IMR-90 (cell line): ENCODE measurements around the gene NUDCD3. TPM values are rescaled to one million over a fixed set of nuclear protein-coding genes. Genes with fewer than 3 reads are reported as not detected.

ENCODE experiments used
- ATAC-seq: fragments of 200-7000 bp; cut with Tn5 transposase; 2 replicates; pipeline ENCODE4 v1.9.1; 2020; ENCODE audit warnings: low read depth, mild to moderate bottlenecking, moderate library complexity
- BruUV-seq: library from RNA; stranded (reverse); fragments of 400-500 nt; replicated peaks from 2 replicates; lab custom pipeline; 2021; lab: Mats Ljungman, UMichigan
- CTCF ChIA-PET: fragments of 300-600 bp; formaldehyde crosslinking; extraction: SDS; loops from one replicate; lab custom pipeline; 2021; ENCODE audit warnings: antibody characterized with exemption; lab: Yijun Ruan, JAX
- POLR2A ChIA-PET: fragments of 300-600 bp; sonication (Branson Sonifier 250); formaldehyde crosslinking; loops from one replicate; lab custom pipeline; 2022; ENCODE audit warnings: antibody characterized with exemption; ENCODE audit not compliant: unreplicated experiment; lab: Charles Lee
- DNase-seq: peaks from one replicate; pipeline ENCODE4 v3.0.0; 2013
- H2AFZ ChIP-seq: replicated peaks from 2 replicates; pipeline ENCODE3; 2013; ENCODE audit warnings: low read length, mild to moderate bottlenecking; ENCODE audit not compliant: poor library complexity
- H2AK5ac ChIP-seq: 2 replicates; pipeline ENCODE4 v1.6.1; 2013; ENCODE audit warnings: low read depth, low read length, inconsistent platforms
- H2AK9ac ChIP-seq: replicated peaks from 2 replicates; pipeline ENCODE3; 2013; ENCODE audit warnings: mild to moderate bottlenecking, low read depth, low read length, moderate library complexity; ENCODE audit not compliant: poor library complexity
- H2BK120ac ChIP-seq: 2 replicates; pipeline ENCODE4 v1.6.1; 2013; ENCODE audit warnings: low read depth, low read length, inconsistent platforms
- H2BK15ac ChIP-seq: 3 replicates; pipeline ENCODE4 v1.6.1; 2013; ENCODE audit warnings: low read depth, low read length, inconsistent platforms
- H2BK20ac ChIP-seq: 2 replicates; pipeline ENCODE4 v1.6.1; 2013; ENCODE audit warnings: low read depth, mild to moderate bottlenecking, inconsistent platforms, low read length, moderate library complexity
- H2BK5ac ChIP-seq: 2 replicates; pipeline ENCODE4 v1.6.1; 2013; ENCODE audit warnings: mild to moderate bottlenecking, low read depth, low read length, inconsistent platforms; ENCODE audit not compliant: poor library complexity, severe bottlenecking
- H3K14ac ChIP-seq: replicated peaks from 2 replicates; pipeline ENCODE4 v1.6.1; 2013; ENCODE audit warnings: low read depth, low read length, inconsistent platforms
- H3K18ac ChIP-seq: 2 replicates; pipeline ENCODE4 v1.6.1; 2013; ENCODE audit warnings: low read depth, low read length, control low read depth
- H3K23ac ChIP-seq: 2 replicates; pipeline ENCODE4 v1.6.1; 2013; ENCODE audit warnings: low read depth, low read length, inconsistent platforms
- H3K27ac ChIP-seq: 2 replicates; pipeline ENCODE4 v1.5.1; 2013; ENCODE audit warnings: mild to moderate bottlenecking, control low read depth, low read length; ENCODE audit not compliant: insufficient read depth
- H3K27me3 ChIP-seq: 2 replicates; pipeline ENCODE4 v1.6.1; 2013; ENCODE audit warnings: low read length; ENCODE audit not compliant: control insufficient read depth, insufficient read depth
- H3K36me3 ChIP-seq: 2 replicates; pipeline ENCODE4 v1.6.1; 2013; ENCODE audit warnings: low read length, mixed read lengths; ENCODE audit not compliant: control insufficient read depth, insufficient read depth
- H3K4ac ChIP-seq: 2 replicates; pipeline ENCODE4 v1.6.1; 2013; ENCODE audit warnings: low read depth, low read length, inconsistent platforms
- H3K4me1 ChIP-seq: 2 replicates; pipeline ENCODE4 v1.6.1; 2013; ENCODE audit warnings: low read length, mixed read lengths; ENCODE audit not compliant: control insufficient read depth, insufficient read depth
- H3K4me2 ChIP-seq: 2 replicates; pipeline ENCODE4 v1.6.1; 2013; ENCODE audit warnings: low read depth, mild to moderate bottlenecking, control low read depth, low read length, moderate library complexity
- H3K4me3 ChIP-seq: 2 replicates; pipeline ENCODE4 v1.5.1; 2013; ENCODE audit warnings: low read depth, mild to moderate bottlenecking, control low read depth, low read length, moderate library complexity; ENCODE audit not compliant: insufficient read depth
- H3K56ac ChIP-seq: 2 replicates; pipeline ENCODE4 v1.6.1; 2013; ENCODE audit warnings: low read length, inconsistent platforms; ENCODE audit not compliant: insufficient read depth; ENCODE audit errors: extremely low read depth
- H3K79me1 ChIP-seq, 2 experiments: 2 replicates each; pipeline ENCODE4 v1.6.1; 2013; ENCODE audit warnings: low read length in 2 of 2, inconsistent platforms in 1 of 2, low read depth in 1 of 2
- H3K9ac ChIP-seq: 2 replicates; pipeline ENCODE4 v1.6.1; 2013; ENCODE audit warnings: low read depth, low read length, control low read depth
- H3K9me1 ChIP-seq: 2 replicates; pipeline ENCODE4 v1.6.1; 2013; ENCODE audit warnings: low read length, inconsistent platforms; ENCODE audit not compliant: insufficient read depth
- H3K9me3 ChIP-seq: 2 replicates; pipeline ENCODE4 v1.6.1; 2013; ENCODE audit warnings: low read length; ENCODE audit not compliant: control insufficient read depth, insufficient read depth
- H4K20me1 ChIP-seq: 2 replicates; pipeline ENCODE4 v1.6.1; 2013; ENCODE audit warnings: low read length, inconsistent platforms; ENCODE audit not compliant: insufficient read depth
- H4K5ac ChIP-seq: 2 replicates; pipeline ENCODE4 v1.6.1; 2013; ENCODE audit warnings: mild to moderate bottlenecking, low read depth, low read length, control low read depth
- H4K8ac ChIP-seq, 2 experiments: 2 replicates each; pipeline ENCODE4 v1.6.1; 2013; ENCODE audit warnings: low read depth in 2 of 2, low read length in 2 of 2, control low read depth in 1 of 2, inconsistent platforms in 1 of 2
- H4K91ac ChIP-seq: 2 replicates; pipeline ENCODE4 v1.6.1; 2013; ENCODE audit warnings: low read depth, low read length, inconsistent platforms; ENCODE audit not compliant: insufficient read depth
- BHLHE40 ChIP-seq: fragments of 150-350 bp; IDR thresholded peaks from 2 replicates; pipeline ENCODE4 v1.6.1; 2016; ENCODE audit warnings: mild to moderate bottlenecking, low read depth, low read length
- CEBPB ChIP-seq: IDR thresholded peaks from 2 replicates; pipeline ENCODE4 v1.6.1; 2012; ENCODE audit warnings: low read depth, low read length, improper control_type of control experiment
- CHD1 ChIP-seq: IDR thresholded peaks from 2 replicates; pipeline ENCODE4 v1.6.1; 2012; ENCODE audit warnings: low read depth, low read length, improper control_type of control experiment
- CTCF ChIP-seq: conservative IDR thresholded peaks from 2 replicates; pipeline ENCODE4 v1.5.1; 2012; ENCODE audit warnings: mild to moderate bottlenecking, low read depth, low read length, improper control_type of control experiment
- ELK1 ChIP-seq: fragments of 150-350 bp; IDR thresholded peaks from 2 replicates; pipeline ENCODE4 v1.6.1; 2016; ENCODE audit warnings: low read depth, mild to moderate bottlenecking, low read length, moderate library complexity, borderline replicate concordance
- FOS ChIP-seq: fragments of 150-350 bp; IDR thresholded peaks from 2 replicates; pipeline ENCODE4 v1.6.1; 2016; ENCODE audit warnings: low read depth, low read length
- MAFK ChIP-seq: IDR thresholded peaks from 2 replicates; pipeline ENCODE4 v1.6.1; 2012; ENCODE audit warnings: low read depth, low read length, improper control_type of control experiment
- MAZ ChIP-seq: IDR thresholded peaks from 2 replicates; pipeline ENCODE4 v1.6.1; 2012; ENCODE audit warnings: low read depth, mild to moderate bottlenecking, low read length, improper control_type of control experiment, moderate library complexity, borderline replicate concordance
- MXI1 ChIP-seq: IDR thresholded peaks from 2 replicates; pipeline ENCODE4 v1.6.1; 2012; ENCODE audit warnings: low read depth, mild to moderate bottlenecking, low read length, moderate library complexity, borderline replicate concordance
- NFE2L2 ChIP-seq: fragments of 150-350 bp; IDR thresholded peaks from 2 replicates; pipeline ENCODE4 v1.6.1; 2016; ENCODE audit warnings: low read depth, mild to moderate bottlenecking, low read length
- POLR2A ChIP-seq: IDR thresholded peaks from 2 replicates; pipeline ENCODE4 v1.6.1; 2012; ENCODE audit warnings: mild to moderate bottlenecking, low read depth, low read length
- RAD21 ChIP-seq: IDR thresholded peaks from 2 replicates; pipeline ENCODE4 v1.6.1; 2012; ENCODE audit warnings: low read length, improper control_type of control experiment
- RCOR1 ChIP-seq: IDR thresholded peaks from 2 replicates; pipeline ENCODE4 v1.6.1; 2012; ENCODE audit warnings: mild to moderate bottlenecking, low read length, improper control_type of control experiment; ENCODE audit not compliant: insufficient replicate concordance
- RFX5 ChIP-seq: IDR thresholded peaks from 2 replicates; pipeline ENCODE4 v1.8.0; 2012; ENCODE audit warnings: low read depth, mild to moderate bottlenecking, low read length, moderate library complexity
- SMC3 ChIP-seq: fragments of 150-350 bp; IDR thresholded peaks from 2 replicates; pipeline ENCODE4 v1.6.1; 2016; ENCODE audit warnings: low read depth, mild to moderate bottlenecking, antibody characterized with exemption, low read length, moderate library complexity
- WGBS, 2 experiments: methylation state at CpG; one replicate each; pipeline versions ENCODE4 v1.1.5 to v1.1.7; 2013; ENCODE audit warnings: missing lambda C conversion rate in 2 of 2; ENCODE audit not compliant: insufficient read length in 1 of 2; ENCODE audit errors: extremely low coverage in 2 of 2; 5-methylcytosine and 5-hydroxymethylcytosine counted together
- dilution Hi-C: fragments of 300-500 bp; cut with HindIII; formaldehyde crosslinking; loops from one replicate; pipeline ENCODE4 v1.14.3; 2018; ENCODE audit warnings: low sequenced_read_pairs; ENCODE audit not compliant: unreplicated experiment
- in situ Hi-C: fragments of 300-500 bp; cut with MboI; formaldehyde crosslinking; loops from 3 replicates; pipeline ENCODE4 v1.14.3; 2019; ENCODE audit warnings: low sequenced_read_pairs, inconsistent platforms, mixed read lengths
- intact Hi-C: fragments of 100-400 bp; cut with micrococcal nuclease; formaldehyde crosslinking; loops from 2 replicates; pipeline ENCODE4 v1.10.0; 2022
- polyA plus RNA-seq, 3 experiments: library from polyadenylated mRNA; depleted of rRNA; stranded (reverse); fragments of >200 nt; gene quantifications; 2 replicates each; pipeline ENCODE4 v1.2.3, GENCODE V29; 2012; ENCODE audit warnings: low replicate concordance in 1 of 3
- total RNA-seq: library from RNA; depleted of rRNA; stranded (reverse); fragments of >200 nt; gene quantifications from 2 replicates; pipeline ENCODE4 v1.2.3, GENCODE V29; 2012

The NUDCD3 gene
- total and polyA plus RNA-seq, 2 of the 4 experiments (the other 2 are of a cell fraction): 49.5 to 76.0 TPM

GRCh38 chr7:44486001-44486400 is 4.5 kb downstream of the NUDCD3 start:
- Histone ChIP-seq H3K56ac (no peak overlapping the region), H2BK15ac (no peak overlapping the region), H3K36me3 (peaks cover 22% of the 10 kb centered on the region), H3K9me1 (peaks cover 19% of the 10 kb centered on the region), H3K23ac (no peak overlapping the region), H2BK20ac (no peak overlapping the region), H4K8ac (no peak overlapping the region), H3K9ac (no peak overlapping the region), H3K14ac (no peak overlapping the region), H4K20me1 (peaks cover 14% of the 10 kb centered on the region; the same call in 1 of the 2 replicates), H3K4me2 (no peak overlapping the region), H3K27me3 (no peaks in the 10 kb centered on the region), H3K4me1 (peaks cover 2% of the 10 kb centered on the region; the same call in 1 of the 2 replicates), H2AFZ (no peak overlapping the region), H3K4me3 (no peak overlapping the region), H4K91ac (no peak overlapping the region), H2AK9ac (no peak overlapping the region), H4K5ac (no peak overlapping the region), H3K9me3 (peaks cover 3% of the 10 kb centered on the region; the same call in 1 of the 2 replicates), H3K4ac (no peak overlapping the region), H2AK5ac (no peak overlapping the region), H3K27ac (no peak overlapping the region), H3K18ac (no peak overlapping the region), H2BK5ac (no peak overlapping the region), H3K79me1 (peaks cover 42 to 74% of the 10 kb centered on the region in 2 experiments), H2BK120ac (no peak overlapping the region)
- in situ Hi-C loops (loop anchor here (5.0 kb wide), 1 partner anchor 71 kb away; no protein-coding TSS in a partner anchor), dilution Hi-C loops (no loop called here), intact Hi-C loops (no loop called here)
- TF ChIP-seq ELK1 (no peak), NFE2L2 (no peak), BHLHE40 (no peak), RFX5 (no peak), RCOR1 (no peak), CTCF (no peak), CHD1 (no peak), RAD21 (no peak), MXI1 (no peak), MAZ (no peak), FOS (no peak), CEBPB (no peak), MAFK (no peak), SMC3 (no peak), POLR2A (no peak)
- ATAC-seq: no peak
- no TSS peak for BruUV-seq
- POLR2A ChIA-PET: no interaction called here
- CTCF ChIA-PET: no interaction called here
- WGBS, 2 experiments: no CpG with 5 or more reads among the region's 4 CpGs
- no peak for DNase-seq
